Muscle layer of colon (tissue), 2 donors: Measurements from ENCODE around the gene A1BG.

ENCODE experiments used
- H3K27ac ChIP-seq: one replicate; pipeline ENCODE4 v1.7.0; 2013; ENCODE audit warnings: low read depth, mild to moderate bottlenecking, low read length, moderate library complexity
- H3K27me3 ChIP-seq, 2 donors: one replicate each; pipeline ENCODE4 v1.7.0; 2013; ENCODE audit warnings: low read length in 2 of 2, mild to moderate bottlenecking in 2 of 2; ENCODE audit not compliant: insufficient read depth in 2 of 2, control insufficient read depth in 1 of 2
- H3K36me3 ChIP-seq: one replicate; pipeline ENCODE4 v1.7.0; 2013; ENCODE audit warnings: mild to moderate bottlenecking, low read length; ENCODE audit not compliant: insufficient read depth
- H3K4me1 ChIP-seq: one replicate; pipeline ENCODE4 v1.7.0; 2013; ENCODE audit warnings: mild to moderate bottlenecking, low read length; ENCODE audit not compliant: insufficient read depth
- H3K4me3 ChIP-seq, 2 donors: one replicate each; pipeline ENCODE4 v1.7.0; 2013; ENCODE audit warnings: low read length in 2 of 2, low read depth in 1 of 2, mild to moderate bottlenecking in 1 of 2, moderate library complexity in 1 of 2
- H3K9ac ChIP-seq: one replicate; pipeline ENCODE4 v1.7.0; 2013; ENCODE audit warnings: low read length
- H3K9me3 ChIP-seq: one replicate; pipeline ENCODE4 v1.7.0; 2013; ENCODE audit warnings: mild to moderate bottlenecking, low read length
- donor health status: abdominal sarcoma.
- donor health status: Adenocarcinoma of cecum.

Gene A1BG

GRCh38 chr19:58338825-58339558 is 14.3 kb downstream of the A1BG start:
- H3K4me1 ChIP-seq, result no peaks in the 10 kb centered on the region
- H3K27ac ChIP-seq, result no peak overlapping the region
- no peak overlapping the region for H3K4me3 ChIP-seq
- H3K36me3 ChIP-seq, result peaks cover 51% of the 10 kb centered on the region
- no peaks in the 10 kb centered on the region for H3K27me3 ChIP-seq
- no peaks in the 10 kb centered on the region for H3K9me3 ChIP-seq
- no peak overlapping the region for H3K9ac ChIP-seq

- Histone ChIP-seq H3K27ac (no peak overlapping the region), H3K4me1 (no peaks in the 10 kb centered on the region), H3K9ac (no peak overlapping the region), H3K27me3 (no peaks in the 10 kb centered on the region), H3K36me3 (peaks cover 51% of the 10 kb centered on the region), H3K4me3 (no peak overlapping the region), H3K9me3 (no peaks in the 10 kb centered on the region)
Observed at GRCh38 chr19:58338336-58338735, 15.0 kb downstream of the A1BG start.

GRCh38 chr19:58336820-58337219 is 16.5 kb downstream of the A1BG start:
- Histone ChIP-seq H3K9me3 (no peaks in the 10 kb centered on the region), H3K36me3 (peaks cover 43% of the 10 kb centered on the region), H3K27ac (no peak overlapping the region), H3K27me3 (no peaks in the 10 kb centered on the region), H3K4me3 (no peak overlapping the region), H3K9ac (no peak overlapping the region), H3K4me1 (no peaks in the 10 kb centered on the region)

GRCh38 chr19:58336216-58336615 is 17.1 kb downstream of the A1BG start:
- H3K9ac ChIP-seq, result no peak overlapping the region
- no peak overlapping the region for H3K4me3 ChIP-seq
- H3K4me1 ChIP-seq, result no peaks in the 10 kb centered on the region
- no peaks in the 10 kb centered on the region for H3K9me3 ChIP-seq
- H3K27ac ChIP-seq, result no peak overlapping the region
- H3K27me3 ChIP-seq, result no peaks in the 10 kb centered on the region
- peaks cover 42% of the 10 kb centered on the region for H3K36me3 ChIP-seq

- Histone ChIP-seq H3K9ac (no peak overlapping the region), H3K4me3 (no peak overlapping the region), H3K36me3 (peaks cover 42% of the 10 kb centered on the region), H3K9me3 (no peaks in the 10 kb centered on the region), H3K27me3 (no peaks in the 10 kb centered on the region), H3K27ac (no peak overlapping the region), H3K4me1 (no peaks in the 10 kb centered on the region)
Observed at GRCh38 chr19:58335630-58336029, 17.7 kb downstream of the A1BG start.

GRCh38 chr19:58334691-58335249 is 18.5 kb downstream of the A1BG start:
- Histone ChIP-seq H3K27ac (no peak overlapping the region), H3K4me3 (no peak overlapping the region), H3K9me3 (no peaks in the 10 kb centered on the region), H3K9ac (no peak overlapping the region), H3K36me3 (peaks cover 42% of the 10 kb centered on the region), H3K4me1 (no peaks in the 10 kb centered on the region), H3K27me3 (no peaks in the 10 kb centered on the region)

- Histone ChIP-seq H3K4me3 (no peak overlapping the region), H3K27me3 (no peaks in the 10 kb centered on the region), H3K9me3 (no peaks in the 10 kb centered on the region), H3K27ac (no peak overlapping the region), H3K36me3 (peaks cover 26% of the 10 kb centered on the region), H3K9ac (no peak overlapping the region), H3K4me1 (peaks cover 10% of the 10 kb centered on the region)
Observed at GRCh38 chr19:58332697-58333096, 20.6 kb downstream of the A1BG start.

GRCh38 chr19:58330458-58330857 is 22.8 kb downstream of the A1BG start:
- Histone ChIP-seq H3K27ac (no peak overlapping the region), H3K4me1 (peaks cover 22% of the 10 kb centered on the region), H3K27me3 (no peaks in the 10 kb centered on the region), H3K4me3 (no peak overlapping the region), H3K9ac (no peak overlapping the region), H3K9me3 (no peaks in the 10 kb centered on the region), H3K36me3 (peaks cover 8% of the 10 kb centered on the region)

- Histone ChIP-seq H3K4me3 (no peak overlapping the region), H3K4me1 (peaks cover 22% of the 10 kb centered on the region), H3K9ac (no peak overlapping the region), H3K27me3 (no peaks in the 10 kb centered on the region), H3K9me3 (no peaks in the 10 kb centered on the region), H3K36me3 (no peaks in the 10 kb centered on the region), H3K27ac (no peak overlapping the region)
Observed at GRCh38 chr19:58328999-58329398, 24.3 kb downstream of the A1BG start.

- Histone ChIP-seq H3K27ac (peak within 1 kb of the TSS; percentile 89), H3K27me3 (no peaks in the 10 kb centered on the region), H3K36me3 (no peaks in the 10 kb centered on the region), H3K4me1 (peaks cover 22% of the 10 kb centered on the region), H3K9ac (peak within 1 kb of the TSS; percentile 72), H3K9me3 (no peaks in the 10 kb centered on the region), H3K4me3 (peak within 1 kb of the TSS; percentile 72 to 80)
Observed at GRCh38 chr19:58326914-58327726, 26.2 kb downstream of the A1BG start, which contains the start of gene ZSCAN22. TSS of gene ZSCAN22 (plus strand) at chr19:58326994. CDS start at chr19:58334803, 7,809 bp downstream.

- no peaks in the 10 kb centered on the region for H3K9me3 ChIP-seq
- H3K9ac ChIP-seq, result peak overlapping the region; percentile 72
- H3K27ac ChIP-seq, result peak overlapping the region; percentile 89
- no peaks in the 10 kb centered on the region for H3K27me3 ChIP-seq
- no peaks in the 10 kb centered on the region for H3K36me3 ChIP-seq
- peak overlapping the region; percentile 72 to 80 for H3K4me3 ChIP-seq
- peaks cover 22% of the 10 kb centered on the region for H3K4me1 ChIP-seq
Observed at GRCh38 chr19:58326501-58326913, 26.8 kb downstream of the A1BG start.
